NCI-H128 (cell line): ENCODE results near the gene ATP2A3.

Experiments
- DNase-seq: peaks from one replicate; lab custom pipeline; 2025; ENCODE audit not compliant: unreplicated experiment; lab: John Stamatoyannopoulos, UW

ATP2A3 gene

DNA sequence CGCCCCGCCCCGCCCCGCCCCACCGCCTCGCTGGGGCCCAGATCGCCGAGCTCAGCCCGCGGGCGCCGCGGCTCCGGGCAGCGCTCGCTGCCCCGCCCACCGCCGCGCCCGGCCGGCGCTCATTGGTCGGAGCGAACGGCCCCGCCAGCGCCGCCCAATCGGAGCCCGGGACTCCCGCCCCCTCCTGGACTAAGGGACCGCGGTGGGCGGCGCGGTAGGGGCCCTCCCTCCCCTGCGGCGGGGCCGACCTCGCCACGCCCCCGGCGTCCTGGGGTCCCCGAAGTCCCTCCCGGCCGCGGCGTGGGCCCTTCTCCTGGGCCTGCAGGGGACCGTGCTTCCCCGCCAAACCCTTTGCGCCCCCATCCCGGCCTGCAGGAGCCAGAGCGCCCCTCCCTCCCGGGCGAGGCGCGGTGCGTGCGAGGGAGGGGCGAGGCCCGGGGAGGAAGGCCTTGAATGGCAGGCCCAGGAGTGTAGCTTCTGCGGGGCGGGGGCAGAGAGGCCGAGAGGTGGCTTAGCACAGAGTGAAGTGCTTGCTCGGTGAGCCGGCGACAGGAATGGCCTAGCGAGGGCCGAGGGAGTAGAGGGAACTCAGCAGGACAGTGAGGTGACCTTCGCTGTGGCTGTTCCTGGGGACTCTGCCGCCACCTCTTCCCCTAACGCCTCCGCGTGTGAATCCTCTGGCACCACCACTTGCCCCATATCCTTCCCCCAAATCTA lies 71.1 kb downstream of the ATP2A3 start, which contains the start of gene CAMKK1:
TSS of gene CAMKK1 (minus strand) at position 51 of the 717 bp plus-strand sequence. CDS start 7,366 bp downstream, outside the sequence.
- peak; percentile 76 for DNase-seq

DNA sequence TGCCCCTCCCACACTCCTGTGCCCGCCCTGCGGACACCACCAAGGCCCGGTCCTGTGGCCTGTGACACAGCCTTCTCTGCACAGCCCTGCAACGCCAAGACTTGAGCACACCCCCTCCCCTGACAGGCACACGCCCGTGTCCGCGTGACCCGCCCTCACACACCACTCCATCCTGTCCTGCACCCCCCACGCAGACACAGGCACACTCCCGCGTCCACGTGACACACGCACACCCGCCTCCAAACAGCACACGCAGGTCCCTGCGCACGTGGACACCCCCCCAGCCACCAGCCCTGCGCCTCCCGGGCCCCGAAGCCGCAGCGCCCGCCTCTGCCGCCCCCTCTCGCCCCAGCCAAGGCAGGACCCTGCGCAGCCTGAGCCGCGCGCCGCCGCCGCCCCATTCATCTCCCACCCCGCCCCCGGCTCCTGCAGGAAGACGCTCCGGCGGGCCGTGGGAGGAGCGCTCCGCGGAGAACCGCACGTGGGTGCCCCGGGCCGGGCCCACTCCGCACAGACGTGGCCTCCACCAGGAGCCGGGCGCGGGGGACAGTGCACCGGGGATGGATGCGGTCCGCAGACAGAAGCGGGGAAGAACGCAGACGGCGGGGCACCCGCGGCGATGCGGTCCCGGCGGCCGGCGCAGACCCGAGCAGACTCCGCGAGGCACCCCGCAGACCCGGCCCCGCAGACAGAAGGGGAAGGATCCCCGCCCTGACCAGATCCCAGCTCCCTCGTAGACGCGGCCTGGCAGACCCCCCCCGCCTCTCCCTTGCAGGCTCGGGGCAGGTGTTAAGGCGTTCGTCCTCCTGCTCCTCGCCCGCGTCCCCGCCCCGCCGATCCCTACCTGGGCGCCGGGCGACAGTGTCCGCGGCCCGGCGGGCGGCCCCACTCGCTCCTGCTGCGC lies 71.9 kb downstream of the ATP2A3 start:
- DNase-seq, result no peak

DNA sequence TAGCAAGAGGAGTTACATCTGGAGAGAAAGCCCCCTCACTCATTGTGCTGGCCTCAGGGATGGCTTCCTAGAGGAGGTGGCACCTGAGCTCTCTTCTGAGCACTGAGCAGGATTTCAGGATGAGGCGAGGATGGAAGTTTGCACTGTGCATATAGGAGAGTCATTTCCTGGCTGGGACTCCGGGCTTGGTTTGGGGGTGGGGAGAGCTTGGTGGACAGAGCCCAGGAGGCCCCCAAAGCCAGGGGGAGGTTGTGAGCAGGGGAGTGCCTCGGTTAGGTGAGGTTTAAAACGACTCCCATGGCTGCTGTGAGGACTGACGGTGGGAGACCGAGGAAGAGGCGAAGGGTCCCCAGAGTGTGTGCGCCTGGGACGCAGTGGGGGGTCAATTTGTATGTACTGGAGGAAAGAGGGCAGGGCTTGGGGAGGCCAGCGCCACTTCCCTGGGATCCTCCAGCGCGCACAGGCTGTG lies 72.6 kb downstream of the ATP2A3 start:
- DNase-seq, result no peak

DNA sequence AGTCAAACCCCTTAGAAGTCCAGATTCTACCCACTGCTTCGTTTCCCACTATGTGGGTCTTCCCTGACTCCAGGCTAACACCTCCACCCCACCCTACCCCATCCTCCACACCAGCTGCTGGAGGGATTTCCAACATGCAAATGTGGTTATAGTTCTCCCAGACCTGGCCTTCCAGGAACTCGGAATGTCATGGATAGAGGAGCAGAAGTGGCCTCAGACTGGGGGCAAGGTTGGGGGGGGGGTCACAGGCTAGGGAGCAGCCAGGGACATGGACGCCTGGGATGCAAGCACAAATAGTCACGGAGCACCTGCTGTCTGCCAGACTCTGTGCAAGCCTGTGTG lies 73.4 kb downstream of the ATP2A3 start:
- DNase-seq, result no peak

DNA sequence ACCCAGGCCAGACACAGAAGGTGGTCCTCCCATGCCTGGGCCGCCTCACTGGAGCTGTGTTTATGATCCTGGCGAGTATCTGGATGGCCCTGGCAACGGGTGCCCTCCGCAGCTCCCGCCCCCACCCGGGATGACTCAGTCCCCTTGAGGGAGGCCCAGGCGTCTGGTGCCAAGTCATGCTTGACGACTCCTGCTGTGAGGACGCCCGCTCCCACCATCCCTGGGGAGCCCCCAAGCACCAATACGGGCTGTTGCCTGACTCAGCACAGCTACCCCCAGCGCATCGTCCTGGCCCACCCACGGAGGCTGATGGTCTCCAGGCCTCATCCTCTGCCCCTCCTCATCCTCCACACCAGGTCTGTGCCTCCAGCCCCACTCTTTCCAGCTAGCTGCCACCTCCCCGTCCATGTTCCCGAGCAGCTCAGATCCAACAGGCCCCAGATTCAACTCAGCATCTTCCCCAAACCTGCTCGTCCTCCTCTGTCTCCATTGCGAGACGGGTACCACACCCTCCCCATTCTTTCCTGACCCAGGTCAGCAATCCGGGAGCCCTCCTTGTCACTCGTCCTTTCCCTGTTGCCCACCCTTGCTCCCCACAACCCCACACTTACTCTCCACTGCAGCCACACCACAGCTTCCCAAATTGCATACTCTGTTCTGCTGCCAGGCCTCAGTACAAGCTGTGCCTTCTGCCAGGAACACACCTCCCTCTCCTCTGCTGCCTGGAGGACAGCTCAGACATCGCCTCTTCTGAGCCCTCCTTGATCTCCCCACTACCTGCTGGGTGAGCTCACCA lies 74.0 kb downstream of the ATP2A3 start:
- DNase-seq, result no peak

DNA sequence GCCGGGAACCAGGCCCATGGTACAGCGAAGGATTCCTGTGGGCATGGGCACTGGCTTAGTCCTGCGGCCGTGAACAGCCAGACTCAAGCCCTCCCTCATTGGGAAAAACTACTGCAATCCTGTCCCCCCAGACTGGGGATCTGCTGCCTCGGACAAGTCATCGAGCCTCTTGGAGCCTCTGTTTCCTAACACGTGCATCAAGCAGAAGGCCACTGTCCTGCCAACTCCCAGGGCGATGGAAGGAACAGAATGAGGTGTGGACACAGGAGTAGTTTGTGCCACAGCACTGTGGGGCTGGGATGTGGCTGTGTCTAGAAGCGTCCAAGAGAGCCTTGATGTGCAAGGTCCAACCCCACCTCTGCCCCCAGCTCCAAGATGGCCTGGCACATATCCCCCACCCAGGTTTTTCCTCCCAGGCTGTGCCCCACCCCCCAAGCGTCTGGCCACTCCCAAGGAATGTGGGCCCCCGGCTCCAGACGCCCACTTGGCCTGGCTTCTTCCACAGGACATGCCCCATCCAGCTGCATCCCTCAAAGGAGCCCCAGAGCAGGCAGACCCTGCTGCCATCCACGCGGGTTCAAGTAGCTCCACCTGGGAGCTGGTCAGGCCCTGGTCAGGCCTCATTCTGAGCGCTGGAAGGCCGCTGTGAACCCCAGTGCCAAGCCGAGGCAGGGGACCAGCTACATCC lies 74.8 kb downstream of the ATP2A3 start:
- DNase-seq, result no peak

DNA sequence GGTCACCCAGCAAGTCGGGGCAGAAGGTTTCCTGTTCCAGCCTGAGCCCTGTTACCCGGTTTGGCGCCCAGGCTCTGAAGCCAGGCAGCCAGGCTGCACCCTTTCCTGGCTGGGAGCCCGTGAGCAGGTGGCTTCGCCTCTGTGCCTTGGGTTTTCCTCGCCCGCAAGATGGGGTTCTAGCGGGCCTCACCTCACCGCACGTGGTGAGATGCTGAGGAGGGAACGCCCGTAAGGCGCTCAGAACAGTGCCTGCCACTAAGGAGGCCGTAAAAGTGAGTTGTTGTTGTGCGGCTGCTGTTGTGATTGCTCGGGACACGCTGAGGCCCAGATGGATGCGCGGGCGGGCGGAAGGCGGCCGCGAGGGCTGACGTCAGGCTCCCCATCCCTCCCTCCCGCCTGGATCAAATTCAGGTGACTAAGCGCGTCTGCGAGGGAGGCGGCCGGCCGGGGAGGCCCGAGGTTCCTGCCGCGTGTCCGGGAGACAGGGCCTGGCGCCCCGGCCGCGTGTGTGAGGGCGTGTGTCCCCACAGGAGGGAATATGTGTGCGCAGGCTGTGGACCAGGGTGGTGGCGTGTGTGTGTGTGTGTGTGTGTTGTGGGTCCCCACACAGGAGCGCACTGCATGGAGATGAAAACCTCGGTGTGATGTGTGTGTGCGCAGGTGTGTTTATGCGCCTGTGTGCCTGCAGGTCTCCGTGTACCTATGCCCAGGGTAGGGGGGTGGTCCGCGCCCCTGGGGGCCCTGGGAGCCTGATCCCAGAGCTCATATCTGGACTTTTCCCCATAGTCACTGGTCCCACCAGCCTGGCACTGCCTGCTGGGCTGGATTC lies 75.7 kb downstream of the ATP2A3 start:
- no peak for DNase-seq

DNA sequence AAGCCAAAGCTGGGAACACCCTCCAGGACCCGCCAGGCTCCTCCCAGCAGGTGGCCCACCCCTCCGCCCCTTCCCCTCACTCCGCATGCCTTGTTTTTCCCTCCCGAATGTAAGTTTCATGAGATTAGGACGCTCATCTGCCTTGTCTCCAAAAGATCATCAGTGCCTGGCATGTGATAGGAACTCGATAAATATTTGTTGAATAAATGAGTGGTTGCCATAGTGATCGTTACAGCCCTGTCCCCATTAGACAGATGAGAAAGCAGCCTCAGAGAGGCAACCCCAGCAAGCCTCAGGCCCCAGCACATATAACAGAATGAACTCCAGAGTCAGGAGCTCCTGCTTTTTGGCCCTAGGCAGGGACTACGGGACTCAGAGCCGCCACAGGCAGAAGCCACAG lies 76.4 kb downstream of the ATP2A3 start:
- DNase-seq, result no peak

DNA sequence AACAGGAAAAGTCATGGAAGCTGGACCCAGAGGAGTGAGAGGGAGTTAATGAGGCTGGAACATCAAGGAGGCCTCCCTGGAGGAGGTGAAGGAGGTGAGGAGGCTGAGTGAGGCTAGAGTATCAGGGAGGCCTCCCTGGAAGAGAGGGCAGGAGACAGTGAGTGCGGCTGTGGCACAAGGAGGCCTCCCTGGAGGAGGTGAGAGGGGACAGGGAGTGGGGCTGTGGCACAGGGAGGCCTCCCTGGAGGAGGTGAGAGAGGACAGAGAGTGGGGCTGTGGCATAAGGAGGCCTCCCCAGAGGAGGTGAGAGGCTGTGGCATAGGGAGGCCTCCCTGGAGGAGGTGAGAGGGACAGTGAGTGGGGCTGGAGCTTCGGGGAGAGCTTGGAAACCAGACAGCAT lies 76.8 kb downstream of the ATP2A3 start:
- no peak for DNase-seq

DNA sequence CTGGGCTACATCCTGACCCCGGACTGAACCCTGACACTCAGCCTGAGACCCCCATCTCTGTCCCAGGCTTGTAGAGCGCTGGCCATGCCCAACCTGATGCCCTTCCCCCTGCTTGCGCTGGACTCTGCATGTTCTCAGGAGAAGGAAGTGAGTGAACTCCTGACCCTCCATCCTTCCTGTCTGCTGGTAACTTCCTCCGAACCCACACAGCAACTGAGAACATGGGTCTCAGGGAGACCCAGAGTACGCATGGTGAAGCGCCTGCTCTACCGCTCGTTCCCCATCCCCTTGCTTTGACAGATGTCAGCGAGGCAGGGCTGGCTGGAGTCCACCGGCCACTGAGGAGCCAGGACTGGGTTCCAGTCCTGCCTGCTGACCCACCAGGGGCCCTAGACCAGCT lies 77.5 kb downstream of the ATP2A3 start:
- DNase-seq, result no peak

DNA sequence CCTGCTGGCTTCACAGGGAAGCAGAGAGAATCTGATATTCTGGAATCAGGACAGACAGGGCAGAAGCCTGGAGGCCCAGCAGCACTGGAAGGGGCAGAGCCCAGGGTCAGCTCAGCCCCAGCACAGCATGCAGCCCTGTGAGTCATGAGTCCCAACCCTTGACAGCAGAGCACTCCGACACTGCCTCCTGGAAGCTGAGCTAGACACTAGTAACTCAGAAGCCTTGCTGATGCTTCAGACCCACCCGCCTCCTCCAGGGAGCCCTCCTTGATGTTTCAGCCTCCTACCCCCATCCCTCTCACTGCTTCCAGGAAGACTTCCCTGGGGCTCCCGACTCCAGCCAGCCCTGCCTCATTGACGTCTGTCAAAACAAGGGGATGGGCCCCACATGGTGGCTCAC lies 78.3 kb downstream of the ATP2A3 start:
- DNase-seq, result no peak

DNA sequence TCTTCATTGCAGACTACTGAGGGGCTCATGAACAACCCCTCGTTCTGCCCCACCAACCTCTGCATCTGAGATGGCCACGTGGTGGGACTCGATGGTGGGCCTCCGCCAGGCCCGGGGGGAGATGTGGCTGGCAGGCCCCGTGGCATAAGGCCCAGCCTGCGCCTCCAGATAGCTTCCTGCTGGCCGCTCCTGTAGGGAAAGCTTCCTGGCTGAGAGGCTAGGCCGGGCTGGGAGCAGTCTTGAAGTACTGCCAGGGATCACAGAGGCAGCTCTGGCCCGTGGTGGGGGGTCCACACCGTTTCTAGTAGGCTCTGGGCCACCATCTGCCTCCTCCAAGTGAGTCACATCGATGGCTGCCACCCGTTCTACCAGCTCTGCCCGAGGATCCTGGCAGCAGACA lies 79.0 kb downstream of the ATP2A3 start:
- DNase-seq, result no peak

DNA sequence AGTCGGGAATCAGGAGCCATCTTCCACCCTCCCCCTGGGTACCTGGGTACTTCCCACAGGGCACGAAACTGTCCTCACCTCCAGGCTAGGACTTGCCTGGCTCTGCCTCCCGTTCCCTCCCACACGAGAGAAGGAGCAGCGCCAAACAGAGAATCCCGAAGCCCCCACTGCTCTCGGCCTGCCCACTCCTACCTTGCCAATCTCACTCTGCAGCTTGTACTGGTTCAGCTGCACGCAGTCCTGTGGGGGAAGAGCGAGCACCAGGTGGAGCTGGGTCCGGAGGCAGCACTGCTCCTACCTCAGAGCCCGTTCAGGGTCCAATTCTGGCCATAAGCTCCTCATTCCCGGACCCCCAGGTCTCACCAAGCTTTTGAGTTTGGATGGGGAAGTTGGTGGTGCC lies 80.0 kb downstream of the ATP2A3 start:
- DNase-seq, result no peak

DNA sequence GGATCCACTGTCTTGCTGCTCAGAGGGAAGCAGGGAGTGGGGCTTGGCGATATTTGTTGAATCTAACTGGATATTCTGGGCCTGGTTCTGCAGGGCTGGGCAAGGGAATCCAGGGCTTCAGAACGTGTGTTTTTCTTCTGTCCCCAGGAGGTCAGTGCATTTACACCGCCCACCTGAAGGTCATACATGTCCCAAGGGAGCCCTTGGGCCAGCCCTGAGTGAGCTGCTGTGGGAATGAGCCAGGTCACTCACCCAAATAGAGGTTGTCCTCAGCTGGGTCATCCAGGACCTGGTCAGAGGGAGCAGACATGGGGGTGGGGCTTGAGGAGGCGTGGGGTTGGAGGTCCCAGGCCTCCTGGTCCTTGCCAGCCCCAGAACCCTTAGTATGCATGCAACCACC lies 82.0 kb downstream of the ATP2A3 start:
- DNase-seq, result no peak

DNA sequence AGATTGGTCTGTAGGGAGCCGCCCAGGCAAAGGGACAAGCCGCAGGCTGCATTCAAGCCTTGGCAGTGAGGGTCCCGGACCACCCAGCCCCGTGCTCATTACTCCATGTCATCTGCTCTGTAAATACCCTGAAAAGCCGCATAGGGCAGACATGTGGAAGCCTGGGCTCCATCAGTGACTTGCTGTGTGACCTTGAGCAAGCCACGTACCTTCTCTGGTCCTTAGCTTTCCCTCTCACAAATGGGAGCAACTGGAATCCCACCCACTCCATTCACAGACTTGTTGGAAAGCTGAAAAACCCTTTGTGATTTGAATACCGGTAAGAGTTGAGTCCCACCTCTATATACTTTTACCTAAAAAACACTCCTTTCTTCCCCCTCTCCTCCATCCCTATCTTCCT lies 83.3 kb downstream of the ATP2A3 start:
- DNase-seq, result no peak

DNA sequence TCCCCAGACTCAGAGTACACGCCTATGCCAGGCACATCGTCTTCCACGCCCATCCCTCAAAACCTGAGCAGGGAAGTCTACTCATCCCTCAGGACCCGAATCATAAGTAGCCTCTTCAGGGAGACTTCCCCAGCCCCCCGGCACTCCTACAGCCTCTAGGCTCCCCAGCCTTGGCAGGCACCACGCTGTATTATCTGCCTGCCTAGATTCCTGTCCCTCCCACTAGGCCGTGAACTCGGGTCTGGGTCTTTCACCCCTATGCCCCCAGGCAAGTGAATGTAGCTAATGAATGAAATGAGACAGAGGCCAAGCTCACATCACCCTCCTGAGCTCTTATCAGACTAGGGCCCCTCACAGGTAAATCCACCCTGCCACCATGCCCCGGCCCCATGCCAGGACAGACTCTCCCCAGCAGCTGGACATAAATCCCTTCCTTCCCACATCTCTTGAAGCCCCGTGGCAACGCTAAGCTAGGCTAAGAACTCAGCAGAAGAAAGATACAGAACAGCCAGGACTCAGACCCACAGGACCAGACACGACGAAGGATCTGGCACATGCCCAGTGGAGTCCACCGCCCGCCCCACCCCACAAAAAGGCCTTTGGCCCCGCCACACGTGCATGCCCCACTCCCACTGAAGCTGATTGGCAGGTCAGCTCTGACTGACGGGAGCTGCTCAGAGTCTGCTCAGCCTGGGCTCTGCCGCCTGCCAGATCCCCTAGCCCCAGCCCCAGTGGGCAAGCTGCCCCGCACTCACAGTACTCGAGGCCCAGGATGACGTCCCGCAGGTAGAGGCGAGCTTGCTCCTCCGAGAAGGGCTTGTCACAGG lies 84.4 kb downstream of the ATP2A3 start:
- no peak for DNase-seq

DNA sequence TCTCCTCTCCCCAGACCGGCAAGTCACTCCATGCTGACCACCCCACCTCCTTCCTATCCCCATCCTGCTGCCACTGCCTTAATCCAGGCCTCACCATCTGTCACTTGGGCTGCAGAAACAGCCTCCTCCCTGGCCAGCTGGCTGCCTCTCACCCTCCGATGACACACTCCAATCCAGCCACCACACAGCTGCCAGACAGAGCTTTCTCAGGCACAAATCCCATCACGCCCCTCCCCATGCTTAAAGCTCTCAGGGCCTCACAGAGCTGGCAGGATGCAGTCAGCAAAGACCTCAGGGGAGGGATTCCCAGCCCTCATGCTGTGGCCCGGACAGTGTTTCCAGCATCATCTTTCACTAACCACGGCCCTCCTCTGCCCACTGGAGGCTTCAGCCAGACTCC lies 85.1 kb downstream of the ATP2A3 start:
- no peak for DNase-seq

DNA sequence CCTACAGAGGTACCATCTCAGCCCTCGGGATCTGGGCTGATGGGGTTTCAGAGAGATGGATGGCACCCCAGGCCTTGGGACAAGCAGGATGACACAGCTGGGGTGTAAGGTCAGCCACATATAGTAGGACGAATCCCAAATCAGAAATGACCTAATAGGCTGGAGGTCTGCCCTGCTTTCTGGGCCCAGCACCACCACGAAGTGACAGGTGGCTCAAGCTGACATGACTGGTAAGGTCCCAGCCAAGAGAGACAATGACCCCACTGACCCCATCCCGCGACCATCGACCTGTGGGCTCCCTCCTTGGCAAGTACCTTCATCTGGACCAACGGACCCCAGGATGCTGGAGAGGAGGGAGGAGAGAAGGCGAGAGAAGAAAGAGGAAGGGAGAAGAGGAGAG lies 87.0 kb downstream of the ATP2A3 start:
- DNase-seq, result no peak

DNA sequence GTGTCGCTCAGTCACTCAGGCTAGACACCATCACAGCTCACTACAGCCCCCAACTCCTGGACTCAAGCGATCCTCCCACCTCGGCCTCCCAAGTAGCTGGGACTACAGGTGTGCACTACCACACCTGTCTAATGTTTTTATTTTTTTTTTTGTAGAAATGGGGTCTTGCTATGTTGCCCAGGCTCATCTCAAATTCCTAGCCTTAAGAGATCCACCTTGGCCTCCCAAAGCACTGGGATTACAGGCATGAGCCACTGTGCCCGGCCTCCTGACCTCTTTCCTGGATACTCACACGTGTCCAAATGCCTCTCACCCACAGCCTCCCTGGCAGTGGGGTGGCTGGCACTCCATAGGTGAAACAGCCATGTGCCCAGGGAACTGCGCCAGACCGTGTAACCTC lies 88.9 kb downstream of the ATP2A3 start:
- DNase-seq, result no peak
